Hypothalamus (tissue), 51 donors: Measurements from ENCODE around the gene ITPR1.

Source experiments
- DNase-seq, 51 donors: peaks; one replicate each; lab custom pipeline; 2025; lab: John Stamatoyannopoulos, UW

ITPR1 gene

GRCh38 chr3:4564928-4565586 lies 71.9 kb downstream of the ITPR1 start:
- DNase-seq = no peak

GRCh38 chr3:4565809-4566501 lies 72.8 kb downstream of the ITPR1 start:
- no peak for DNase-seq

GRCh38 chr3:4568841-4569240 lies 75.7 kb downstream of the ITPR1 start:
- DNase-seq = no peak

GRCh38 chr3:4570840-4571621 lies 77.9 kb downstream of the ITPR1 start:
- peak in 1 of 51 donors; percentile 40 for DNase-seq

- no peak for DNase-seq
Measured at GRCh38 chr3:4571690-4572334, 78.7 kb downstream of the ITPR1 start.

GRCh38 chr3:4573153-4573552 lies 80.0 kb downstream of the ITPR1 start:
- no peak for DNase-seq

GRCh38 chr3:4574426-4574965 lies 81.3 kb downstream of the ITPR1 start:
- DNase-seq = no peak

GRCh38 chr3:4575381-4575780 lies 82.2 kb downstream of the ITPR1 start:
- DNase-seq = no peak

GRCh38 chr3:4577721-4578120 lies 84.6 kb downstream of the ITPR1 start:
- no peak for DNase-seq

- no peak for DNase-seq
Measured at GRCh38 chr3:4580346-4581123, 87.4 kb downstream of the ITPR1 start.

- no peak for DNase-seq
Measured at GRCh38 chr3:4581124-4581424, 87.9 kb downstream of the ITPR1 start.

GRCh38 chr3:4581498-4581897 lies 88.3 kb downstream of the ITPR1 start:
- no peak for DNase-seq

GRCh38 chr3:4581920-4582611 lies 88.9 kb downstream of the ITPR1 start:
- no peak for DNase-seq

- DNase-seq = no peak
Measured at GRCh38 chr3:4582624-4583023, 89.5 kb downstream of the ITPR1 start.

GRCh38 chr3:4583416-4583815 lies 90.3 kb downstream of the ITPR1 start:
- no peak for DNase-seq

GRCh38 chr3:4584456-4585249 lies 91.5 kb downstream of the ITPR1 start:
- DNase-seq = peak in 3 of 51 donors; percentile 7 to 16 (median 10)

- no peak for DNase-seq
Measured at GRCh38 chr3:4586381-4586780, 93.2 kb downstream of the ITPR1 start.

GRCh38 chr3:4587061-4587837 lies 94.1 kb downstream of the ITPR1 start:
- peak in 1 of 51 donors; percentile 18 for DNase-seq
